DMS 273 (cell line): ENCODE data around the gene IQCN.

Experiments
- DNase-seq: peaks from one replicate; lab custom pipeline; 2025; ENCODE audit not compliant: unreplicated experiment; lab: John Stamatoyannopoulos, UW

IQCN gene

DNA sequence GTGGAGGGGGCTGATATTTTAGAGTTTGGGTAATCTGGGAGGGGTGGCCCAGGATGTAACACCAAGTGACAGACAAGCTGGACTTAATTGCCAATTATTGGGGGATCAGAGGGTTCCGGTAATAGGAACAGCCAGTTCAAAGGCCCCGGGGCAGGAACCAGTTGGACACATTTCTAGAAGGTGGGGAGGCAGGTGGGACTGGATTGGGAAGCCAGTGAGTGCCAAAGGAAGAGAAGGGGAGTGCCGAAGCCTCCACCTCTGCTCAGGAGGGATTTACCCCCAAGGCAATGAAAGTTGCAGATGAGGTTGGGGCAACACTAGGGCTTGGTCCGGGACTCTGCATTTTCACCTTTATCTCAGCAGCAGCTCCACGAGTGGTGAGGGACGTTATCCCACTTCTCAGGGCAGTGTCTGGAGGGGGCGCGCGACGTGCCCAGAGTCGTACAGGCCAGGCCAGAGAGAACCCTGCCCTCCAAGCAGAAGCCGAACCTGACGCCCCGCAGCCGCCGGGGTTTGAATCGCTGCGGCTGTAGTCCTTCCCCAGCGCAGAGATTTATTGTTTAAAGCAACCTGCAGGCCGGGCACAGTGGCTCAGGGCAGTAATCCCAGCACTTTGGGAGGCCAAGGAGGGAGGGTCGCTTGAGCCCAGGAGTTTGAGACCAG lies 12.9 kb upstream of the IQCN start:
- DNase-seq: no peak

DNA sequence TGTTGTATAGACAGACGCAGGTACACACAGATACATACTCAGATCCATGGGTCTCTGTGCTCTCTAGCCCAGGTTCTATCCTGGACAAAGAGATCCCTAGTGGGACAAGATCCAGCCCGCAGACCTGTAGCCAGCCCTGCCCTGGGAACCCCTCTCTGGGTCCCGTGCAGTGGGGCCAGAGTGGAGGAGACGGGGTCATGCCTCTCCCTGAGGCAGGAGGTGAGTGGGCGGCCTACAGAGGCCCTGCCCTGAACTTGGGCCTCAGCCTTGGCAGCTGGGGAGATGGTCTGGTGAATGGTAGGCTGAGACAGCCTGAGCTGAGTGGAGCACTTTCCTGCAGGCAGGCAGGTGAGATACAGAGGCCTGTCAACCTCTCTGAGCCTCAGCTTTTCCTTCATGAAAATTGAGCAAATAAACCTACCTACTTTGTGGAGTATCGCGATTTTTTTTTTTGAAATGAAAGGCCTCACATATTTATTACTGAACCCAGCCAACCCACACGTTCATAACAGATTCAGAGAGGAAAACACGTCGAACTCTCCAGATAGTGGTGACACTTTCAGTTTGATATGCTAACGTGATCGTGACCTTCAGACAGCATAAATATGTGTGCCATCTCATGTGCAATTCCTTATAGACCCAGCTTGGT lies 10.6 kb upstream of the IQCN start:
- no peak for DNase-seq

DNA sequence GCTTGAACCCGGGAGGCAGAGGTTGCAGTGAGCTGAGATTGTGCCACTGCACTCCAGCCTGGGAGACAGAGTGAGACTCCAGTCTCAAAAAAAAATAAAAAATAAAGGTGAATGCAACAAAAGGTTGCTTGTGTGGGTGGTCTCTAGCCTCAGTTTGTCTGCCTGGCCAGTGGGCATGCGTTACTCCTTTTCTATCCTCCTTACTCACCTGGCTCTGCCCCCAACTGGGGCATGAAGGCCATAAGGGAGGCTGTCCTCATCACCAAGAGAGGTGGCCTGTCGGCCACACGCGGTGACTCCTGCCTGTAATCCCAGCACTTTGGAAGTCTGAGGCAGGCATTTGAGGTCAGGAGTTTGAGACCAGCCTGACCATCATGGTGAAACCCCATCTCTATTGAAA lies 9.1 kb upstream of the IQCN start:
- DNase-seq: no peak

DNA sequence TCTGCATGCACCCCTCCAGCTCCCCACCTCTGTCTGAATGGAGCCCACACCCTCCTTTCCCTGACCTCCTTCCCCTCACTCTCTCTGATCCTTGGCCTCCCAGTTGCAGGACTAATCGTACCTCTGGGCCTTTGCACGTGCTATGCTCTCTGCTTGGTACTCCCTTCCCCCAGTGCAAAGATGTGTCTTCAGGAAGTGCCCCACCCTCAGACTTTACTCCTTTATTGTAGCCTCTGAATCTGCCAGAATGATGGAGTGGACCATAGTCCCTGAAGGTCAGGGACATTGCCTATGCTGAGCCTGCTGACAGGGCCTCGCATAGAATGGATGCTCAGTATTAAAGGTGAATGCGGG lies 8.5 kb upstream of the IQCN start:
- DNase-seq: no peak

DNA sequence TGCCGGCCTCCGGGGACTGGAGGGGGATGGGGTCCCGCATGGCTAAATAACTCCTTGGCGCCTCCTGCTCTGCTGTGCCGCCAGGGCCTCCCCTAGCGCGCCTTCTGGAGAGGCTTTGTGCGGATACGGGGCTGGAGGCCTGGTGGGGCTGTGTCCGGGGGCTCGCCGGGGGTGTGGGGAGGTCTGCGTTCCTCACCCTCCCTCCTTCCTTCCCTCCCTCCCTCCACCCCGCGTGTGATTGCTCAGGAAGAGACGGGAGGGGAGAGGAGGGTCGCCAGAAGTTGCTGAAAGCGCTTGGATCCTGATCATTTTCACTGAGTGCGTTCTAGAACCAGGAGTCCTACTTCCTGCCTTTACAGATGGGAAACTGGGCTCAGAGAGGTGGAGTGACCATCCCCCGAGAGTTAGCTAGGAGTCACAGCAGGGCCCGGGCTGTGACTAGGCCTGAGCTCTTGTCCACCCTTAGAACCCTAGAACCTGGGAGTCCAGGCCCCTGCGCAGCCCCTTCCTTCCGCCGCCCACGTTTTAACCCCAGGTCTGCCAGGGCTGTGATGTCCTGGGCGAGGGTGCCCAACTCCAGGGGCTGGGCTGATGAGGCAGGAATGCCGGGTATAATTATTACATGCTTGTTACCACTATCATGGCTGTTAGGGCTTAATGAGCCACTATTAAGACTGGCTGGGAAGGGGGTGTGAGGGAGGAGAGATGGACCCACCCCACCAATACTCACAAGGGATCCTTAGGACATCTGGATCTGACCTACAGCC lies 8.0 kb upstream of the IQCN start:
- DNase-seq: no peak

DNA sequence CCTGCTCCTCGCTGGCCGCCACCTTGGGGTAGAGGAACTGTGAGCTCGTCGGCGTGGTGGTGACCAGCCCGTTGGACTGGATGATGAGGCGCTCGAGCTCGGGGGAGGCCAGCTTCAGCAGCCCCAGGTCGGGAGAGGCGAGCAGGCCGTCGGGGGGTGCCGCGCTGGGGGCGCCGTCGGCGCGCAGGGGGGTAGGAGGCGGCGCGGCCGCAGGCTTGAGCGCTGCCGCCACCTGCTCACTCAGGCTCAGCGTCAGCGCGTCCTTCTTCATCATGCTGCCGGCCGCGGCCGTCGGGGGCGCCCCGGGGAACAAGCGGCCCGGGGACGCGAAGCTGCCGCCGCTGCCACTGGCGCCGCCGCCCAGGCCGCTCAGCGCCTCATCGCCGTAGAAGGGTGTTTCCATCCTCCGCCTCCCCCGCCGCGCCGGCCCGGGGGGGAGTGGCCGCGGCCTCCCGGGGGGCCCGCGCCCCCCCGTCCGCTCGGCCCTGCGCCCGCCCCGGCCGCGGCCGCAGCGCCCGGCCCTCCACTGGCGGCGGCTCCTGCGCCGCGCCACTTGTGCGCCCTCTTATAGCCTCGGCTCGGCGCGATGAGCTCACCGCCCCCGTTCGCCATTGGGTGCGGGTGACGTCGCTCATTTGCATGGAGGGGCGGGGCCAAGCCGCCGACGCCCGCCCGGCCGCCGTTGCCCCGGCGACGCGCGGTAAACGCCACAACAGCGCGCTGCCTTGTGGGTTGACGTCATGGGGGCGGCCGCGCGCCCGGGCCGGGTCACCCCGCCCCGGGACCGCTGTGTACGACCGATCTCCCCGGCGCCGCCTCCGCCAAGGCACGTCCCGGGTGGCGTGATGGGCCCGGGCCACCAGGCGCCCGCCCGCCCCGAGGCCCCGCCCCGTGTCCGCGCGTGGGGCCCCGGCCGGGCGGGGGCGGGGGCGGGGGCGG lies 7.1 kb upstream of the IQCN start, which contains the start of gene JUND:
Gene JUND, minus strand, starts transcription at position 541 of the 939 bp plus-strand sequence. Its CDS starts 138 bp downstream, at position 403.
- peak; percentile 99 for DNase-seq

DNA sequence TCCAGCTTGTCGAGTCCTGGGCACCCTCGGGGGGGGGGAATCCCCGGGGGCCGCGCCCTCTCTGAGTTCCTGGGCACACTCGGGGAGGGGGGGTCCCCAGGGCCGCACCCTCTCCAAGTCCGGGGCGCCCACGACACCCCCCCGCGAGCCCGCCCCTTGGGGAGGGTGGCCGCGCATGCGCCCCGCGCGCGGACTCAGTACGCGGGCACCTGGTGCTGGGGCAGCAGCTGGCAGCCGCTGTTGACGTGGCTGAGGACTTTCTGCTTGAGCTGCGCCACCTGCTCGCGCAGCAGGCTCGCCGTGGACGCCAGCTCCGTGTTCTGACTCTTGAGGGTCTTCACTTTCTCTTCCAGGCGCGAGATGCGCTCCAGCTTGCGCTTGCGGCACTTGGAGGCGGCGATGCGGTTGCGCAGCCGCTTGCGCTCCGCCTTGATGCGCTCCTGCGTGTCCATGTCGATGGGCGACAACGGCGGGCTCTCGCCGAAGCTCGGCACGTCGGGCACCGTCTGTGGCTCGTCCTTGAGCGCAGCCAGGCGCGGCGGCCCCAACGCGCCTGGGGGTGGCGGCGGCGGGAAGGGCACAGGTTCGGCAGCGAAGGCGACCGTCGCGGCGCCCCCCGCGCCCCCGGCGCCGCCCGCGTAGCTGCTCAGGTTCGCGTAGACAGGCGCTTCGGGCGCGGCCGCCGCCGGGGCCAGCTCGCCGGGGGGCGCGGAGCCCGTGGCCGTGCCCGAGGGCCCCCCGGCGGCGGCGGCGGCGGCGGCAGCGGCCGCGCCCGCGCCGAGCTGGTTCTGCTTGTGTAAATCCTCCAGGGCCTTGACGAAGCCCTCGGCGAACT lies 6.2 kb upstream of the IQCN start:
- DNase-seq: peak; percentile 97

DNA sequence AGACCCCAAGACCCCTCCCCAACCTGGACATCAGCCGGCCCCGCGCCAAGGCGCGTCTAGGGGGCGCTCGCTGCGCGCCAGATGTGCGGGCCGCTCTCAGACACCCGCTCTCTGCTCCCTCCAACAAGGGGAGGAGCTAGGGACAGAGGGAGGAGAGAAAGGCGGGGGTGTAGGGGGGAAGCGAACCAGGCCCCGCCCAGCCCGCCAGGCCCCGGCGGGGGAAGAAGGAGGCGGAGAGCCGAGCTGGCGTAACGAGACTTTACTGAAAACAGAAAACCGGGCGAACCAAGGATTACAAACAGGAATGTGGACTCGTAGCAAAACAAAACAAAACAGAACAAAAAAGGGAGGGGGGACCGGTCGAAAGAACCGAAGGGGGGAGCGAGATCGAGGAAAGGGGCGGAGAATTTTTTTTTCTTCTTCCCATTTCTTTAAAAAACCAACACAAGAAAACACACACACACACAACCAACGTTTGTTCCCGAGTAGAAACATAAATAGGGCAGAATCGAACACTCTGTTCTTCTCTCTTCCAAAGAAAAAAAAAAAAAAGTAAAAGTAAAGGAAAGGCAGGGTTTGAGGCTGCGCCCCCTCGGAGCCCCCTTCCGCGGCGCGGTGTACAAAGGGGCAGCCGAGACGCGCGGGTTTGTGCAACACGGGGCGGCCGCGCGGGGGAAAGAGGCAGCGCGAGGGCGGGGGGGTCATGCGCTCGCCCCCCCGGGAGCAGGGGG lies 5.4 kb upstream of the IQCN start:
- DNase-seq: peak; percentile 98

DNA sequence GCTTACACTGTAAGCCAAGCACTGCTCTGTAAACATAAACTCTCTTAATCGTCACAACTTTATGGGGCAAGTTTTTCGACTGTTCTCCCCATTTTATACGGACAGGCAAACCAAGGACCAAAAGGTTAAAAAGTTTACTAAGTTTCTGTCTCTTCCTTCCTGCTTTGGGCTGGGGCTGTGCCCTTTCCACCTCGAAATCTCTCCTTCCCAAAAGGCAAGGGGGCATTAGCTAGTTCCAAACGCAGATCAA lies 4.9 kb upstream of the IQCN start:
- no peak for DNase-seq

DNA sequence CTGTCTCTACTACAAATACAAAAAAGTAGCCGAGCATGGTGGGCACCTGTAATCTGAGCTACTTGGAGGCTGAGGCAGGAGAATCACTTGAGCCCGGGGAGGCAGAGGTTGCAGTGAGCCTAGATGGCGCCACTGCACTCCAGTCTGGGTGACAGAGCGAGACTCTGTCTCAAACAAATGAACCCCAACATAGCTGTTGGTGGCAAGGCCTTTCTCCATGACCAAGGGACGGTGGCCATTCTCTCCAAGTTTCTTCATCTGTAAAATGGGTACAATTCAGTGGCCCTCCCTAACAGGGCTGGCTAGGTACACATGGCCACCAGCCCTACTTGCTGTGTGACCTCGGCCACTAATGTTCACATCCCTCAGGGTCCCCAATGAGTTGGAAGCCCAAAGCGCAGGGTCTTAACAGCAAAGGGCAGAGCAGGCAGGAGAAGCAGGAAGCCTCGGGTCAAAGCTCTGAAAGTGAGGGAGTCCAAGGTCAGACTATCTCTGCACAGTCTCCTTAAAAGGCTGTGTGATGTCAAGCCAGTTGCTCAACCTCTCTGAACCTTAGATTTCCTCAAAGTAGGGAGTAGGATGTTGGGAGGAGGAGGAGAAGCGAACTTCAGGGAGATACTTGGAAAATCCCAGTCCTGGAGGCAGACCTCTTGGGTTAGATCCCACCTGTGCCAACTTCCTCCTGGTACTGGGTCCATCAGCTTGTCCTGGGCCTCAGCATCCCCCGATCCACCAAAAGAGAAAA lies 4.4 kb upstream of the IQCN start:
- DNase-seq: peak; percentile 47

DNA sequence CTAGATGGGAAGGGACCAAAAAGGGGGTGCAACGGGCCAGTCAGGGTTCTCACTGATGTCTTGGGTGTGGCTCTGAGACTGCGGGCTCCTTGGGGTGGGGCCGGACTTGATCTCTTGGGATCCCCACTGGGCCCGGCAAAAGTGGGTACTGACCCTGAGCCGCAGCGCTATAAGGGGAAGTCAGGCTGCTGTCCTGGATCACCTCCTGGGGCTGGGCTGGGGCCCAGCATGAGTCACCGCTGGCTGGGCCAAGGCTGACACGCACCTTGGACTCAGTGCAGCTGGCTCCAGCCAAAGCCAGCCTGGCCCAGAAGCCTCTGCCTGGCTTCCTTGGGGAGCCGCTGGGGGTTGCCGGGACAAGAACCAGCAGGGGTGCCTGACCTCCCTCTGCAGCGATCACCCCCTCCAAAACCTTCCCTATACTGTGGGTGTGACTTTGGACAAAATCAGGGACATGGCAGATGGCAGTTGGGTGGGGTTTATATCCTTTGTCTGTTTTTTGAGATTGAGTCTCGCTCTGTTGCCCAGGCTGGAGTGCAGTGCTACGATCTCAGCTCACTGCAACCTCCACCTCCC lies 617 bp upstream of the IQCN start:
- DNase-seq: peak; percentile 82

DNA sequence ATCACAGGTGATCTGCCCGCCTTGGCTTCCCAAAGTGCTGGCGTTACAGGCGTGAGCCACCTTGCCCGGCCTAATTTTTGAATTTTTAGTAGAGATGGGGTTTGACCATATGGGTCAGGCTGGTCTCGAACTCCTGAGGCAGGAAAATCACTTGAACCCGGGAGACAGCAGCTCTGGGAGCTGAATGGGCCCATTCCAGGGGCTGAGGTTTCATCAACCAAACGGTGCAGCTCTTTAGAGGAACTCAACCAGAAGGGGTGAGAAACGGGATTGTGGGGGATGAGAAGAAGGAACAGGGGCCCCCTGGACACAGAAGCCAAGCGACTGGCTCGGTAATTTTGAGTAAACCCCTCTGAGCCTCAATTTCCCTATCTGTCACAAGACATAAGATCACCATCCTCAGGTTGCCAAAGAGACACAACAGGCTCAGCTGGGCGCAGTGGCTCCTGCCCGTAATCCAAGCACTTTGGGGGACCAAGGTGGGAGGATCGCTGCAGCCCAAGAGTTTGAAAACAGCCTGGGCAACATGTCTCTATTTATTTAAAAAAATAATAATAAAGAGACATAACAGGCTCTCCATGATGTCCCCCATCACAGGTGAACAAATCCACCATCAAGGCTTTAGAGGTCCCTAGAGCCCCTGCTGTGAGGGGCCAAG lies 562 bp downstream of the IQCN start:
- no peak for DNase-seq

DNA sequence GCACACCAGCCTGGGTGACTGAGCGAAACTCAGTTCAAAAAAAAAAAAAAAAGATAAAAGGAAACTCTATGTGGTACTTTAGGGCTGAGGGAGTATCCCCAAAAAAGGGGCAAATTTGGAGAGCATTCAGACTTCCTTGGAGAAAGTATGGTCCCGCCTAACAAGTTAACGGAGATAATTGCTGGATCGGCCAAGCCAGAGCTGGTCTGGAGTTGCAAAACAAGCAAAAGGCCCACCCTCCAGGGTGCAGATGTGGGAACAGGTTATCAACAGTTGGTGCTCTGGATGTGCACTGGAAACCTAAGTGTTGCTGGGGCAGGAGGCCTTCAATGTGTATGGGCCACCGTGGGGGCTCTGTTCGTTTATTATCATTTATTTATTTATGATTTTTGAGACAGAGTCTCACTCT lies 2.8 kb downstream of the IQCN start:
- DNase-seq: peak; percentile 41

DNA sequence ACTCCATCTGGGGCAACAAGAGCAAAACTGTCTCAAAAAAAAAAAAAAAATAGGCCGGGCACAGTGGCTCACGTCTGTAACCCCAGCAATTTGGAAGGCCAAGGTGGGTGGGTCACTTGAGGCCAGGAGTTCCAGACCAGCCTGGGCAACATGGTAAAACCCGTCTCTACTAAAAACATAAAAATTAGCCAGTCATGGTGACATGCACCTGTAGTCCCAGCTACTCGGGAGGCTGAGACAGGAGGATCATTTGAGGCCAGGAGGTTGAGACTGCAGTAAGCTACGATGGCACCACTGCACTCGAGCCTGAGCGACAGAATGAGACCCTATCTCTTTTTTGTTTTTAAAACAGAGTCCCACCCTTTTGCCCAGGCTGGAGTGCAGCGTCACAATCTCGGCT lies 3.9 kb downstream of the IQCN start:
- DNase-seq: no peak

DNA sequence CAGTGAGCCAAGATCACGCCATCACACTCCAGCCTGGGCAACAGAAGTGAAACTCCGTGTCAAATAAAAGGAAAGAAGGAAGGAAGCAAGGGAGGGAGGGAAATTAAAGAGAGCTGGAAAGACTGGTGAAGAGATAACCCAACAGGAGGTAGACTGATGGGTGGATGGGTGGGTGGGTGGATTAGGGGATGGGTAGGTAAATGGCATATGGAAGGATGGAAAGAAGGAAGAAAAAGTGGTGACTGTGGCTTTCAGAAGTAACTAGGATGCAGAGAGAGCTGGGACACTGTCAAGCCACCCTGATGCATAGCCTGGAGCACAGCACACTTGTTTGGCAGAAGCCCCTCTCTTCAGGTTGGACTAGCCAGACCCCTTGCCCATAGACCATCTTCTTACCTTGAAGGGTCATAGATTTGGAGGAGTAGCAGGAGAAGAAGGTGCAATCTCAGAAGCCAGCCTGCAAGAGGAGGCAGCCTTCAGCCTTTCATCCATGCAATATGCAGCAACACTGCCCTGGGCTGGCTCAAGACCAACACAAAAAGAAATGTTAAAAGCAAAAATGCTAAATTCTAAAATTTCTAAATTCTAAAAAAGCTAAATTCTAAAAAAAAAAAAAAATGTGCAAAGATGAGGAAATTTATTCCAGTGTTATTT lies 5.1 kb downstream of the IQCN start:
- DNase-seq: no peak

DNA sequence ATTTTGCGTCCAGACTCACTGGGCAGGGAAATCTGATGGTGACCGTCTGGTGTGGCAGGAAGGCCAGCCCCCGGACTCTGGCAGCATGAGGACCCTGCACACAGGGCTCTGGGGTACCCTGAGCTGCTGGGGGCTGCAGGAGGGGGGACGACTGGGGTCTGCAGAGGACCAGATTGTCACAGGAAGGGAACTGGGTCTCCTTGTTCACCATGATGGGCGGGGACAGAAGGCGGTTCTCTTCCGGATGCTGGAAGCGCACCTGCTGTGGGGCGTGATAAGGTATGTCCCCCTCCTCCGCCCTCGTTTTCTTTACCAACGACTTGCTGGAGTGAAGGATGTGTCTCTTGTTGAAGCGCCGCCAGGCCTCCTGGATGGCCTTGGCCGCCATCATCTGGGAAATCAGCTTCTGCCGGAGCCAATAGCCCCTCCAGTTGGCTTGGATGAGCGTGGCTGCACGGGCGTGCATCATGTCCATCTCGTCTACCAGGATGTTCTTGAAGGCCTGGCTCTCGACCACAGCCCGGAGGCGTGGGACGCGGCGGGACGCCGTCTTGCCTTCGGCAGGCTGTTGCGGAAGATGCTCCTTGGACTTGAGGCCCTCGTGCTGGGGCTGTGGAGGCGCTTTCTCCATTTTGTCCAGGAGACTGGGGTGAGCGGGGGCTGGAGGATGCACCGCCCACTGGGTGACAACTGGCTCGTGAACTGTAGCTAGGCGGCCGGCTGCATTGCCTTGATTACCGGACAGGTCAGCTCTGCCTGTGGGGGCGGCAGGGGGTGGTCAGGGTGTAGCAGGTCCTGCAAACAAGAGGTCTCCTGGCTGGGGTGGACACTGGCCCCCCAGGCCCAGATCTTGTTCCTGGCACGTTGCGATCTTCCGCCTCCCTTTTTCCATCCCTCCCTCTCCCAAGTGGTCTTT lies 7.2 kb downstream of the IQCN start:
- no peak for DNase-seq

DNA sequence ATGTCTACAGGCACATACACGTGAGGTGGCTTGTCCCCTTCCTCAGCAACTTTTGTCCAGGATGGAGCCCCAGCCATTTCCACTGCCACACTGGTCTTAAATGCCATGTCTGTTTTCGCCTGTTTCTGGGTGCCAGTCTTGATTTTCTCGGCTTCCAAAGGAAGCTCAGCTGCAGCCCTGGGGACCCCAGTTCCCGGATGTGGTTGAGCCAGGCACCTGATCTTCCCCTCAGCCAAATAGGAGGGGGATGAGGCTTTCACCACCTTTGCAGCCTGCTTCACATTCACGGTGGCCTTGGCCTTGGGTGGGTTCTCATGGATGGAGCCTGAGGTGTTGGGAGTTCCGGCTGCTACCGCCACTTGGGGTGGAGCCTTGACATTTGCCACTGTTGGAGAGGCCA lies 8.7 kb downstream of the IQCN start:
- DNase-seq: no peak
